ENCODE data around the gene PTN.

PTN gene

DNA sequence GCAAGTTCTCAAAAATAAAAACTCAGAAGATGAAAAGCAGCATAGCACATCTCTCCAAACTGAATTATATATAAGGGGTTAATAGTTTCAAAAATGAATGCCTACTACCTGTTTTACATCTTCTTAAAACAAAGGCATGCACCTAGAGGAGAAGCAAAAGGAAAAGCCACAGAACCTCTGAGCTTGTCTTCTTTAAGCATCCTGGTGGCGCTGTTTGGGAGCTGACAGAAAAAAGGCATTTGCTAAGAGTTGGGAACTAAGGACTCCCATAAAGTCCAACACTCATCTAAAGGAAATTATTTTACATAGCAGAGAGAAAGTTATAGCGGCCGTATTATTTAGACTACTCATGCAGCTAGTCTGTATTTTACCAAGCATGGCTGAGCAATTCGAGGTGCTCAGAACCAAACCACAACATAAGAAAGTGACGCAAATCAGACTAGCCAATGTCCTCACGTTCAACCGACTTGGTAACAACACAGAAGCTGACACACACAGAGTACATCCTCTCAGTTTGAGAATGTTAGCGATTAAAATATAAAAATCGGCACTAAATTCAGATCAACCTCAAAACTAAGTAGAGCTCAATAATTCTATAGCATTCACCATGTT, 38.8 kb downstream of the PTN start:
- Histone ChIP-seq H3K27ac (no peak overlapping the region), H3K4me3 (no peak overlapping the region)
- TF ChIP-seq, protein P1, sequence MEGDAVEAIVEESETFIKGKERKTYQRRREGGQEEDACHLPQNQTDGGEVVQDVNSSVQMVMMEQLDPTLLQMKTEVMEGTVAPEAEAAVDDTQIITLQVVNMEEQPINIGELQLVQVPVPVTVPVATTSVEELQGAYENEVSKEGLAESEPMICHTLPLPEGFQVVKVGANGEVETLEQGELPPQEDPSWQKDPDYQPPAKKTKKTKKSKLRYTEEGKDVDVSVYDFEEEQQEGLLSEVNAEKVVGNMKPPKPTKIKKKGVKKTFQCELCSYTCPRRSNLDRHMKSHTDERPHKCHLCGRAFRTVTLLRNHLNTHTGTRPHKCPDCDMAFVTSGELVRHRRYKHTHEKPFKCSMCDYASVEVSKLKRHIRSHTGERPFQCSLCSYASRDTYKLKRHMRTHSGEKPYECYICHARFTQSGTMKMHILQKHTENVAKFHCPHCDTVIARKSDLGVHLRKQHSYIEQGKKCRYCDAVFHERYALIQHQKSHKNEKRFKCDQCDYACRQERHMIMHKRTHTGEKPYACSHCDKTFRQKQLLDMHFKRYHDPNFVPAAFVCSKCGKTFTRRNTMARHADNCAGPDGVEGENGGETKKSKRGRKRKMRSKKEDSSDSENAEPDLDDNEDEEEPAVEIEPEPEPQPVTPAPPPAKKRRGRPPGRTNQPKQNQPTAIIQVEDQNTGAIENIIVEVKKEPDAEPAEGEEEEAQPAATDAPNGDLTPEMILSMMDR (IDR thresholded peaks at IDR 0.05): no peak
- DNase-seq (ENCODE audit: low spot score): no peak

DNA sequence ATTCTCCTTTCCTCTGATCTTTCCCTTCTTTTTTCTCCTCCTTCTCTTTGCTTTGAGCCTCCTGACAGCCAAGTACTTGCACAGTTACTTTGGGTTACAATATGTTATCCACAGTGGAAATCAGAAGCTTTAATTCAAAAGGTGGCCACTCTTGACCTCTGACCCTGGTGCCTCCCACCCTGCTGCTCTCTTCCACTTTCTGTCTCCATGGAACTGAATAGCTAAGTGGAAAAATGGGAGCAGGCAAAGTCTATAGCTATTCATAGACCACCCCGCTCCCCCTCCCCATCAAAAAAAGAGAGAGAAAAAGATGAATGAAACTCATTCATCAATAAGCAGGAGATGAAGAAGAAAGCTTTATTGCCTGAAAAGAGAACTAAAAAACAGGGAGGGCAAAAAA, 39.4 kb downstream of the PTN start:
- no peak for DNase-seq (ENCODE audit: low spot score)
- H3K27ac ChIP-seq: no peak overlapping the region
- TF ChIP-seq, protein P1 (IDR thresholded peaks at IDR 0.05): no peak
- H3K4me3 ChIP-seq: no peak overlapping the region

DNA sequence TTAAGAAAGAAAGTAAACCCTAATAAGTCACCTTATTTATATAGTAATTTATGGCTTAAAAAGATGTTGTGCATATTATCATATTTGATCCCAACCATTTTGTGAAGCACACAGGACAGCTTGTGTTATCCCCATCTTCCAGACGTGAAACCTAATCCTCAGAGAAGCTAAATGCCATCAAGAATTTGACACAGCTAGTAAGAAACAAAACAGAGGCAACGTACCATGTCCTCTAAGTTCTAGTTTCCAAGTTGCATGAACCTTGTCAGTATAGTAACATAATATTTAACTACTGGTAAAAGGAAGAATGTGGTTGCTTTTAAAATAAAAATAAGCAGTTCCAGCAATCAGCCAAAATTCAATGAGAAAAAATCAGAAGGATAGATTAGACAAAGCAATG, 41.5 kb downstream of the PTN start:
- TF ChIP-seq, protein P1 (IDR thresholded peaks at IDR 0.05): no peak
- no peak for DNase-seq (ENCODE audit: low spot score)
- H3K4me3 ChIP-seq: no peak overlapping the region
- H3K27ac ChIP-seq: no peak overlapping the region

DNA sequence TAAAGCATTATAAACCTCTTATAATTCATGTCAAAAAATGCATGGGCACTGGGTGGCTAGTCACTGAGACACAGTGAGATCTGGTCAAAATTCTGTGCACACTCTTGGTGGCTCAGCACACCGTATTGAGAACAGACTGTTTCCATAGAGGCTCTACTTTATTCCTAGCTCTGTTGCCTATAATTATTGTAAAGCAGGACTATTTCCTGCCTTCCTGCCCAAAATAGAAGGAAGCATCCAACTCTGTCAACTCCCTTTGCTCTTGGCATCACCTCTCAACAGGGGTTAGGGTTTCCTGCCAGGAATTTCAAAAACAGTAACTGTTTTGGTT, 45.1 kb downstream of the PTN start:
- H3K27ac ChIP-seq: no peak overlapping the region
- TF ChIP-seq, protein P1 (IDR thresholded peaks at IDR 0.05): no peak
- DNase-seq (ENCODE audit: low spot score): no peak
- no peak overlapping the region for H3K4me3 ChIP-seq

DNA sequence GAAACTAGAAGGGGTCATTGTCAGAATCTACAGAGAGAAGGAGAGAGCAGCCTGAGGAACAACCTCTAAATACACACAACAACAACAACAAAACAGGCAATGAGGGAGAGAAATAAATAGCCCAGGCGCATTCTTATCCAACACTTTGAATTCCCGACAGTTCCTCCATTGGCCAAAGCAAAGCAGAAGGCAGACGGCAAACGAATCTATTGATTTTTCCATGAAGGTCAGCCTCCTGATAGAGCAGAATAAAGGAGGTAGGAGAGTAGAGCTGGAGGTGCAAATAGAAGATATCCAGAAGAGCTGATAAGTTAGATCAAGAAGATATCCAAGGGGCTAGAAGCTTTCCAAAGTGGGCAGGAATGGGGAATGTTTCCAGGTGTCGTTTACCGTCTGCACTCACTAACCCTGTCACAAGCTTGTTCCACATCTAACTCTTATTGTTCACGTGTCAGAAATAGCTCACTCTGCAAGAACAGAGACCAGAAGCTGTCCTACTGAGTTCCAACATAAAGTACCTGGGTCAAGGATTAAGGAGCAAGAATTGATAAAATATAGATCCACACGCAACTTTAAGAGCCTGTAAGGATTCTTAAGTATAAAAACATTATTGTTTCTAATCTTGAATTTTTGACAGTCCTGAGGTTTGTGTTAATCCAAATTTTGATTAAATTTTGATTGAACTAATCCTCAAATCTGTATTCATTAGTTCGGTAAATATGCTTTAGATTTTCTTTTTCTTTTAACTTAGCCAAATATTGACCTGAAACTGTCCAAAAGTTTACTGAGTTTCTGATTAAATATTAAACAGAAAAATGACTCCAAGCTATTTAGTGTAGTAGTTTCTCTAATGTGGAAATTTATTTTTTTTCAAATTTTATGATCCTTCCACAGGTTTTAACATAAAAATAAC, 45.7 kb downstream of the PTN start:
- Histone ChIP-seq H3K4me3 (no peak overlapping the region), H3K27ac (no peak overlapping the region)
- DNase-seq (ENCODE audit: low spot score): no peak
- TF ChIP-seq, protein P1 (IDR thresholded peaks at IDR 0.05): no peak

DNA sequence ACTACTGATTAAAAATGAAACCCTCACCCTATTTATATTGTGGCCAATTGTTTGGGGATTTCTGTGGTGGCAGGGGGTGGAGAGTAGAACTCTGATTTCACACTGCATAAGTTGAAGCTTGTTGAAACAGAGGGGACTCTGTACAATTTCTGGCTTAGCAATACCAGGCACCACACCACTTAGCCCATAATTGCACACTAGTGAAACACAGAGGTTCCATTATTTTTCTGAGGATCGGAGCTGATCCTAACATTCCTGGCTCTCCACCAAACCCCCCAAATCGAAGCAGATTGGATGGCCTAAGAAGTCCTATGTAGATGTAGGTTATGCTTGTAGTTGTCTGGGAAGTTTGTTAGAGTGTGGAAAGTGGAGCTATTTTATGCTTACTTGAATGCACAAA, 47.0 kb downstream of the PTN start:
- Histone ChIP-seq H3K4me3 (no peak overlapping the region), H3K27ac (no peak overlapping the region)
- TF ChIP-seq, protein P1 (IDR thresholded peaks at IDR 0.05): no peak
- no peak for DNase-seq (ENCODE audit: low spot score)
